Measurements from ENCODE around the gene EME2. TPM values are rescaled to one million over a fixed set of nuclear protein-coding genes. Genes with fewer than 3 reads are reported as not detected.

EME2 gene
- total RNA-seq, 1 experiment from 2014 or later: 36.3 TPM

DNA sequence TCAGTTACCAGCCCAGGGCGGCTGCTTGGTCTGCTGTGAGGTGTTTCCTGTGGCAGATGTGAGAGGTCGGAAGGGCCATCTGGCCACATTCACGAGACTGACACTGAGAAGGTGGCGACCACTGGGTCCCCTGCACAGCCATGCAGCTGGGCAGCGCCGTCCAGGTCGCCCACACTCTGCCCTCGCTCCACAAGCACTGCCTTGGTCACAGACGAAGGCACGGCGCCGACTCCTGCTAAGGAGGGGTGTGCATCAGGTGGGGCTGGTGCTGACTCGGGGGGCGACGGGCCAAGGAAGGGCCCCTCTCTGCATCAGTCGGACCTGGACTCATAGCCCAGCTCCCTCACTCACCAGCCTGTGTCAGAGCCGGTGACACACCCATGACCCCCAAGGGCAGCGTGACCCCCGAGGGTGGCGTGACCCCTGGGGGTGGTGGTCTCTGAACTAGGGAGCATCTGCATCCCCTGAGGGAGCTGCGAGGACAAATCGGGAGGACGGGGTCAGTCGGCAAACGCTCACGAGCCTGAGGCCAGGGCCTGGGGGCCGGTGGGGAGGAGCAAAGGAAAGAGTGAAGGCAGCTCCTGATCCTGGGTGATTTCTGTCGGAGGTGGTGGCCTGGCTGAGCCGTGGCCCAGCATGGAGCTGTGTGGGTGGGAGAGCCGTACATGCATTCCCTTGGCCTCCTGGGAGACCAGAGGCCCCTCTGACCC is 31.7 kb upstream of the EME2 start:
- Histone ChIP-seq H3K27ac (ENCODE audit: low read depth, low read length) (no peak overlapping the region; the same call in 1 of the 2 replicates), H3K9me3 (ENCODE audit: control insufficient read depth in 1 of 2, insufficient read depth in 1 of 2, low read depth in 1 of 2, low read length in 2 of 2) (peaks cover 0 to 6% of the 10 kb centered on the region in 2 experiments; a peak in 2 of 4 replicates), H3K4me1 (ENCODE audit: control insufficient read depth in 1 of 2, insufficient read depth in 2 of 2, low read length in 2 of 2) (no peaks in the 10 kb centered on the region), H4K20me1 (ENCODE audit: insufficient read depth) (no peaks in the 10 kb centered on the region), H2AFZ (ENCODE audit: low read depth, low read length, poor library complexity, severe bottlenecking) (no peak overlapping the region), H3K4me2 (ENCODE audit: low read length) (no peak overlapping the region), H3K27me3 (ENCODE audit: insufficient read depth, low read length) (no peaks in the 10 kb centered on the region), H3K36me3 (ENCODE audit: control insufficient read depth in 1 of 2, insufficient read depth in 2 of 2, low read length in 2 of 2) (no peaks in the 10 kb centered on the region), H3K9me2 (ENCODE audit: insufficient read depth) (no peaks in the 10 kb centered on the region), H3K4me3 (replicated peaks in 1 of 2; ENCODE audit: low read depth in 1 of 2, low read length in 2 of 2) (no peak overlapping the region), H3K9ac (ENCODE audit: low read length) (no peak overlapping the region), H3K79me2 (ENCODE audit: insufficient read depth, low read length) (no peaks in the 10 kb centered on the region)
- CTCF ChIA-PET: no interaction called here
- TF ChIP-seq, protein P1, sequence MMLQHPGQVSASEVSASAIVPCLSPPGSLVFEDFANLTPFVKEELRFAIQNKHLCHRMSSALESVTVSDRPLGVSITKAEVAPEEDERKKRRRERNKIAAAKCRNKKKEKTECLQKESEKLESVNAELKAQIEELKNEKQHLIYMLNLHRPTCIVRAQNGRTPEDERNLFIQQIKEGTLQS (IDR thresholded peaks at IDR 0.05): no peak
- TF ChIP-seq ELF1 (IDR thresholded peaks at IDR 0.05; ENCODE audit: borderline replicate concordance, low read depth): no peak
- no peak for TF ChIP-seq POLR2A (IDR thresholded peaks at IDR 0.05; ENCODE audit: borderline replicate concordance, extremely low read depth, insufficient read depth, insufficient read length)
- TF ChIP-seq YY1 (IDR thresholded peaks at IDR 0.05; ENCODE audit: extremely low read depth, insufficient replicate concordance, low read depth, low read length): no peak
- TF ChIP-seq TCF7L2 (IDR thresholded peaks at IDR 0.05; ENCODE audit: borderline replicate concordance, extremely low read depth, insufficient read depth, insufficient read length): no peak
- no peak for TF ChIP-seq SP1 (IDR thresholded peaks at IDR 0.05; ENCODE audit: low read depth)
- intact Hi-C loops (cut with micrococcal nuclease): no loop called here
- DNase-seq (ENCODE audit: low read depth, low spot score) (no peak), ATAC-seq (no peak)
- RAD21 ChIA-PET (ENCODE audit: low non-redundant PET in 1 of 2, low total read pairs in 2 of 2, uncharacterized antibody in 2 of 2, unreplicated experiment in 2 of 2): interaction anchor here in 1 of 2 experiments (0.6 kb wide), 1 partner anchor 444 kb away, joined by 4 read pairs; no protein-coding TSS in a partner anchor
- BruUV-seq (replicated peaks): no TSS peak
- POLR2A ChIA-PET: no interaction called here

DNA sequence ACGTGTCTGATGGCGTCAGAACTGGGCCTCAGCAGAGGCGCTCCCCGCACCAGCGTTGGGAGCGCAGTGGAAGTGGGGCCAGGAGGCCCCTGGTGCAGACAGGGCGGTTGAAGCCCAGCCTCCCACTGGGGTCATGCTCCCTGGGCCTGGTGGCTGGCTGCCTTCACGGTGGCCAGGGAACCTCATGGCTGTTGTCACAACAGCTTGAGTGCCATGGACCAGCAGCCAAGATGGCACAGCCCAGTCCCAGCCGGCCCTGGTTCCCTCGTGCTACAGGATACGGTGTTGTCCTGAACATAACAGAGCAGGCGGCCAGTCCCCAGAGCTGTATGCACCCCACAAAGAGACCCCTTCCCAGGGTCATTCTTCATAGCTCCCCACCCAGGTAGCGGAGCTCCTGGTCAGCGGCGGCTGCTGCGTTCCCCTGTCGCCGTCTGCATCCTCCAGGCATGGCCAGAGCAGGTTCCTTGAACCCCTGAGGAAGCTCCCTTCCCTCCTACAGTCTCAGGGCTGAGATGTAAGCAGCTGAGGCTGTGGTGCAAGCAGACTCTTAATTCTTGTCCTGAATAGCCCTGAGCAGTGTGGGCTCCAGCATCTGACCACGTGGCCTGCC is 31.0 kb upstream of the EME2 start:
- TF ChIP-seq, protein P2, sequence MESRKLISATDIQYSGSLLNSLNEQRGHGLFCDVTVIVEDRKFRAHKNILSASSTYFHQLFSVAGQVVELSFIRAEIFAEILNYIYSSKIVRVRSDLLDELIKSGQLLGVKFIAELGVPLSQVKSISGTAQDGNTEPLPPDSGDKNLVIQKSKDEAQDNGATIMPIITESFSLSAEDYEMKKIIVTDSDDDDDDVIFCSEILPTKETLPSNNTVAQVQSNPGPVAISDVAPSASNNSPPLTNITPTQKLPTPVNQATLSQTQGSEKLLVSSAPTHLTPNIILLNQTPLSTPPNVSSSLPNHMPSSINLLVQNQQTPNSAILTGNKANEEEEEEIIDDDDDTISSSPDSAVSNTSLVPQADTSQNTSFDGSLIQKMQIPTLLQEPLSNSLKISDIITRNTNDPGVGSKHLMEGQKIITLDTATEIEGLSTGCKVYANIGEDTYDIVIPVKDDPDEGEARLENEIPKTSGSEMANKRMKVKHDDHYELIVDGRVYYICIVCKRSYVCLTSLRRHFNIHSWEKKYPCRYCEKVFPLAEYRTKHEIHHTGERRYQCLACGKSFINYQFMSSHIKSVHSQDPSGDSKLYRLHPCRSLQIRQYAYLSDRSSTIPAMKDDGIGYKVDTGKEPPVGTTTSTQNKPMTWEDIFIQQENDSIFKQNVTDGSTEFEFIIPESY (IDR thresholded peaks at IDR 0.05; ENCODE audit: extremely low read depth, insufficient replicate concordance, low read length): no peak
- TF ChIP-seq JUND (IDR thresholded peaks at IDR 0.05) (no peak), RAD21 (IDR thresholded peaks at IDR 0.05; ENCODE audit: low read depth) (no peak), YY1 (IDR thresholded peaks at IDR 0.05; ENCODE audit: extremely low read depth, insufficient replicate concordance, low read depth, low read length) (no peak), ELF1 (IDR thresholded peaks at IDR 0.05; ENCODE audit: borderline replicate concordance, low read depth) (no peak)
- Histone ChIP-seq H4K20me1 (ENCODE audit: insufficient read depth) (no peaks in the 10 kb centered on the region), H2AFZ (ENCODE audit: low read depth, low read length, poor library complexity, severe bottlenecking) (no peak overlapping the region), H3K9me2 (ENCODE audit: insufficient read depth) (no peaks in the 10 kb centered on the region), H3K27me3 (ENCODE audit: insufficient read depth, low read length) (no peaks in the 10 kb centered on the region), H3K4me2 (ENCODE audit: low read length) (no peak overlapping the region), H3K9ac (ENCODE audit: low read length) (no peak overlapping the region), H3K4me1 (ENCODE audit: control insufficient read depth in 1 of 2, insufficient read depth in 2 of 2, low read length in 2 of 2) (no peaks in the 10 kb centered on the region), H3K27ac (ENCODE audit: low read depth, low read length) (no peak overlapping the region), H3K36me3 (ENCODE audit: control insufficient read depth in 1 of 2, insufficient read depth in 2 of 2, low read length in 2 of 2) (no peaks in the 10 kb centered on the region), H3K79me2 (ENCODE audit: insufficient read depth, low read length) (no peaks in the 10 kb centered on the region), H3K4me3 (replicated peaks in 1 of 2; ENCODE audit: low read depth in 1 of 2, low read length in 2 of 2) (no peak overlapping the region), H3K9me3 (ENCODE audit: control insufficient read depth in 1 of 2, insufficient read depth in 1 of 2, low read depth in 1 of 2, low read length in 2 of 2) (peaks cover 0 to 4% of the 10 kb centered on the region in 2 experiments; a peak in 2 of 4 replicates)
- no peak for ATAC-seq
- POLR2A ChIA-PET: no interaction called here
- intact Hi-C loops (cut with micrococcal nuclease): no loop called here
- CTCF ChIA-PET: no interaction called here
- RAD21 ChIA-PET (ENCODE audit: low non-redundant PET in 1 of 2, low total read pairs in 2 of 2, uncharacterized antibody in 2 of 2, unreplicated experiment in 2 of 2): interaction anchor here in 1 of 2 experiments (0.6 kb wide), 1 partner anchor 445 kb away, joined by 4 read pairs; no protein-coding TSS in a partner anchor
- no TSS peak for BruUV-seq (replicated peaks)
- DNase-seq (ENCODE audit: low read depth, low spot score): no peak
